Measurements from ENCODE around the gene NCR1.
"Not testable (repeated sequence)": the region's sequence is repeated elsewhere in the genome, so short reads cannot be mapped to it uniquely, and the experiment has no call there.

NCR1 gene

GRCh38 chr19:54916822-54917221, 10.9 kb downstream of the NCR1 start:
- no peak for DNase-seq

DNA sequence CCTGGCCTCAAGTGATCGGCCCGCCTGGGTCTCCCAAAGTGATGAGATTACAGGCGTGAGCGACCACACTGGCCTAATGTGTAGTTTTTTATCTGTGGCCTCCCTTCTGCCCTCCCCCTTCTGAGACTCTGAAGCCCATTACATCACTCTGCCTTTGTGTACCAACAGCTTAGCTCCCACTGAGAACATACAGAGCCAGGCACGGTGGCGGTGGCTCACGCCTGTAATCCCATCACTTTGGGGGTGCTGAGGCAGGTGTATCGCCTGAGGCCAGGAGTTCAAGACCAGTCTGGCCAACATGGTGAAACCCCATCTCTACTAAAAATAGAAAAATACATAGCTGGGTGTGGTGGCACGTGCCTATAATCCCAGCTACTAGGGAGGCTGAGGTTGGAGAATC, 12.6 kb downstream of the NCR1 start:
- DNase-seq, result no peak

DNA sequence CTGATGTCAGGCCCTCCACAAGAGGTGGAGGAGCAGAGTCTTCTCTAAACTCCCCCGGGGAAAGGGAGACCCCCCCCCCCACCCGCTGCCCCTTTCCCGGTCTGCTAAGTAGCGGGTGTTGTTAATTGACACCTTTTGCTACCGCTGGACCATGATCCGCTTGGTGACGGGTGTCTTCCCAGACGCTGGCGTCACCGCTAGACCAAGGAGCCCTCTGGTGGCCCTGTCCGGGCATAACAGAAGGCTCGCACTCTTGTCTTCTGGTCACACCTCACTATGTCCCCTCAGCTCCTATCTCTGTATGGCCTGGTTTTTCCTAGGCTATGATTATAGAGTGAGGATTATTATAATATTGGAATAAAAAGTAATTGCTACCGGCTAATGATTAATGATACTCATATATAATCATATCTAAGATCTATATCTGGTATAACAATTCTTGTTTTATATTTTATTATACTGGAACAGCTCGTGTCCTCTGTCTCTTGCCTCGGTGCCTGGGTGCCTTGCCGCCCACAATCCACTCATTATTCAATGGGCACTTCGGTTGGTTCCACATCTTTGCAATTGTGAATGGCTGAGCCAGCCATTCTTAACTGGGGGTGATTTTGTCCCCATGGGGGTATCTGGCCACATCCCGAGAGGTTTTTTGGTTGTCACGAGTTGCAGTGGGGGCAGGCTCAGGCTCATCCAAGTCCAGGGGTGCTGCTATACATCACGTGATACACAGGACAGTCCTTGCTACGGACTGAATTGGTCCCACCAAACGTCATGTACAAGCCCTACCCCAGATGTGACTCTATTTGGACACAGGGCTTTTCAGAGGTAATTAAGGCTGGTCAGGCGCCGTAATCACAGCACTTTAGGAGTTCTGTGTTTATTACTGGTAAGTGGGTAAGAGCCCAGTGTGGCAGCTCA, 14.0 kb downstream of the NCR1 start:
- not testable (repeated sequence) for DNase-seq

DNA sequence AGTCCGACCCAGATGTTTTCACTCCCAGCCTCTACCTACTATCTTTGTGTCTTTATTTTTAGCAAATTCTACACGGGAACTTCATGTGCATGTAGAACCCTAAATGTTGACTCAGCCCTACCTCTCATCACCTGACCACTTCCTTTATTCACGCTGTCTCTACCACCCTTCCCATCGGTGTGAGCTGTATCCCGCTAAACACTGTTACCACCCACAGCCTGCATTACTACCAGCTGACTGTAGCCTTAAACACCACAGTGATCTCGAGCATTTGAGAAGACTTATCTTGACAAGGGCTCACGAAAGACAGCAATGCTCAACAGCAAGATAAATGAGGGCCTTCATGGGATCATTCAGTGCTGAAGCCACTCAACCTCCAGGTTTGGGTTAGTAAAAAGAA, 15.1 kb downstream of the NCR1 start:
- no peak for DNase-seq

DNA sequence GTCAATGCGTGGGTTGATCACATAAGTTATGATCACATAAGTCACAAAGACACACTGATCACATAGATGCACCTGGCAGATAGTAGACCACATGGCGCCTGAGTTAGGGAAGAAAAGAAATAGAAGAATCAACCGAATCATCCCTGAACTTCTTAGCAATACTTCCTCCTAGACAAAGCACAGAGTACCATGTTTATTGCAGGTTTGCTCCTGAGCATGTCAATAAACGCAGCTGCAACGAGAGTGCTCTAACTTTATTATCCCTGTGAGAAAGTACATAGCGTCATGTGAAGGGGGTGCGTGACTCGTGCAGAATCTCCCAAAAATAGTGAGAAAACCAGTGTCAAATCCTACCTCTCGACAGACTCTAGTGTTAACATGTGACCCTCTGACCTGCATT, 17.3 kb downstream of the NCR1 start:
- no peak for DNase-seq

DNA sequence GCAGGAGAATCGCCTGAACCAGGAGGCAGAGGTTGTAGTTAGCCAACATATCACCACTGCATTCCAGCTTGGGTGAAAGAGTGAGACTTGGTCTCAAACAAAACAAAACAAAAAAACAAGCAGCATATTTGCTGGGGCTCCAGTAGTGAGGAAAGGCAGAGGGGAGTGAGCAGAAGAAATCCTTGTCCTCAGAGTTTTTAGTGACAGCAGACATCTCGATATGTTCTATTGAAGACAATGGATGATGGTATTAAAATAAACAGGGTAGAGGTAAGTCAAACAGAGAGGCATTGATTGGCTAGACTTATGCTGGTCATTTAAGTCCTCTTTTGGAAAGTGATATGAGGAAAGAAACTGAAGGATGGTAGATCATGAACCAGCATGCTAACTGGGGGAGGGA, 22.4 kb downstream of the NCR1 start:
- DNase-seq, result no peak

DNA sequence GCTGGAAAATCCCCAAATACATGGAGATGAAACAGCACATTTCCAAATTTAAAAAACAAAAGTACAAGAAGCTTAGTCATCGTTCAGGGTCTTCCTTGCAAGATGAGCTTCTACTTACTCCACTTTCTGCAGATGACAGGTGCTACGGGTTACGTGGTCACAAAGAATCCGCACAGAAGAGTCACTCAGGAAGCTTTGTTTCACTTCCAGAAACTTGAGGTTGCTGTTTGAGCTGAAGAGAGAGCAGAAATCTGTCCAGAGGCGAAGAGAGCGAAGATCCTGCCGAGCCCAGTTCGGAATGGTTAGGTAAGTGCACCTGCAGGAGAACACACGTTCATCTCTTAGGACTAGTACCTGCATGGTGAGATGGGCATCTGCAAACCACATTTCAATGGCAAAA, 32.0 kb downstream of the NCR1 start:
- no peak for DNase-seq

- no peak for DNase-seq
Observed at GRCh38 chr19:54938906-54939305, 33.0 kb downstream of the NCR1 start.

- not testable (repeated sequence) for DNase-seq
Observed at GRCh38 chr19:54939538-54939937, 33.6 kb downstream of the NCR1 start.

DNA sequence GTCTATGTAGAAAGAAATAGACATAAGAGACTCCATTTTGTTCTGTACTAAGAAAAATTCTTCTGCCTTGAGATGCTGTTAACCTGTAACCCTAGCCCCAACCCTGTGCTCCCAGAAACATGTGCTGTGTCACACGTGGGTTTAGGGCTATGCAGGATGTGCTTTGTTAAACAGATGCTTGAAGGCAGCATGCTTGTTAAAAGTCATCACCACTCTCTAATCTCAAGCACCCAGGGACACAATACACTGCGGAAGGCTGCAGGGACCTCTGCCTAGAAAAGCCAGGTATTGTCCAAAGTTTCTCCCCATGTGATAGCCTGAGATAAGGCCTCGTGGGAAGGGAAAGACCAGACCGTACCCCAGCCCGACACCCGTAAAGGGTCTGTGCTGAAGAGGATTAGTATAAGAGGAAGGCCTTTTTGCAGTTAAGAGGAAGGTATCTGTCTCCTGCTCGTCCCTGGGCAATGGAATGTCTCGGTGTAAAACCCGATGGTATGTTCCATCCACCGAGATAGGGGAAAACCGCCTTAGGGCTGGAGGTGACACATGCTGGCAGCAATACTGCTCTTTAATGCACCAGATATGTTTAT, 37.9 kb downstream of the NCR1 start:
- not testable (repeated sequence) for DNase-seq

DNA sequence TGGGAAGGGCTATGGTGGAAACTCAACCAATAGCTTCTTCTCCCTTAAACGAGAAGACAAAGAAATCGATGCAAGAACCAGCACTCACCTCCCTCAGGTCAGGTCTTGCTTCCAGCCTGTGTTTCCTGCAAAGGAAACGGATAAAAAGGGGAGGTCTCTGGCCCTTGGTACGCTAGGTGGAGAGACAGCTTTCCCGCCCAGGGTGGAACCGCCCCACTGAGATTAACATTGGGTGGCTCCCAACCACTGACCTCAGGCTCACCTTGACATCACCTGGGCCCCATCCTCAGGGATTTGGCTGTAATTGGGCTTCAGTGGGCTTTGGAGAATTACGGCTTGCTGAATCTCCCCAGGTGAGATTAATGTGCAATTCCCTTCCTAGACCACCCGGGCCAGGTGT, 41.4 kb downstream of the NCR1 start, which contains the start of gene NLRP7:
Gene NLRP7 (minus strand): TSS at position 150 of the 400 bp plus-strand sequence.
- DNase-seq, result no peak

DNA sequence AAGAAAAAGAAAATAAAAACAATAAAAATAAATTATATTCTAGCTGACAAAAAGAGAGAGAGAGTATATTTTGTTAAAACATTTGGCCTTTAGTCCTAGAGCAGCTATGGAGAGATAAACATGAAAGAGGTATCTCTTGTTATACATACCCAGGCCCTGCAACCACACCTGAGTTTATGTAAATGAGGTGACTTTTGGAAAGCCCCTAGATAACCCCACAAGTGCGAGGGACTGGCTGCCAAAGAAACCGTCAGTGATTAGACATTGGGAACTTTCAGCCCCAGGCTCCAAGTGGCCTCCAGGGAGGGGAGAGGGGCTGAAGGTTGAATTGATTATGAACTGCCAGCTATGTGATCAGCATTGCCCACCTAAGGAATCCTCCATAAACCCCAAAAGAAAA, 43.5 kb downstream of the NCR1 start:
- no peak for DNase-seq

GRCh38 chr19:54950580-54950979, 44.6 kb downstream of the NCR1 start:
- not testable (repeated sequence) for DNase-seq

- no peak for DNase-seq
Observed at GRCh38 chr19:54952591-54953344, 46.8 kb downstream of the NCR1 start.

GRCh38 chr19:54953345-54953713, 47.4 kb downstream of the NCR1 start:
- DNase-seq, result not testable (repeated sequence)

DNA sequence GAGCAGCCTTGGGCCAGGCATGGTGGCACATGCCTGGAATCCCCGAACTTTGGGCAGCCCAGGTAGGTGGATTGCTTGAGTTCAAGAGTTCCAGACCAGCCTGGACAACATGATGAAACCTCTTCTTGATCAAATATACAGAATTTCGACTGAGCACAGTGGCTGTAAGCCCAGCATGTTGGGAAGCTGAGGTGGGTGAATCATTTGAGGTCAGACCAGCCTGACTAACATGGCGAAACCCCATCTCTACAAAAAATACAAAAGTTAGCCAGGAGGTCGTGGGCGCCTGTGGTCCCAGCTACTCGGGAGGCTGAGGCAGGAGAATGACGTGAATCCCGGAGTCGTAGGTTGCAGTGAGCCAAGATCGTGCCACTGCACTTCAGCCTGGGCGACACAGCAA, 49.4 kb downstream of the NCR1 start:
- no peak for DNase-seq

GRCh38 chr19:54959840-54960239, 53.9 kb downstream of the NCR1 start:
- DNase-seq, result peak; percentile 4
